ENCODE results near the gene PGC.
A peak's percentile ranks its signal among the peaks of the same experiment; 100 is the strongest.

PGC gene

DNA sequence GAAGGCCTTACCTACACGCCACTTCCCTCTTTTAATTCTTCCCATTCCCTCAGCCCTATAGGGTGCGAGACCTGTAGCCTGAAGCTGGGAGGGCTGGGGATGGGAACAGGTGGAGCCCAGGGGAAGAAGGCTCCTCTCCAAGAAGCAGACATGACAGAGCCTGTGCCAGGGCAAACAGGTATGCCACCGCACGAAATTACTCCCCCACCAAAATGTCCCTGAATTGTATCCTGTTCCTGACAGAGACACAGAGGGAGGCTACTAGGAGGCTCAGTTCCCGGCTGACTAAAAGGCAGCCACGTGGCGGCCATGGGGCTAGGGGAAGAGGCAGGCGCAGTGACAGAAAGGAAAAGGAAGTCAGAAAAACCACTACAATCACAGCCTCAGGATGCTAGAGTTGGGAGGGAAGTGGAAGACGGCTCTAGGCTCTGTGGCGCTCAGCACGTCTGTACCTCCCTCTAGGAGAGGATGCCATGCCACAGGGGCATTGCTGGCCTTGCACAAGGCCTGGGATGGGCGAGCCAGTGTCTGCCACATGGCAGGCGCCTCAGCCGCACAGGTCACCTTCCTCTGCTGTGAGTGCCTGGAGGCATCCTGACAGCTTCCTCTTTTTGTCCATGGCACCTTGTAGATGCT lies 39.5 kb downstream of the PGC start:
- Histone ChIP-seq H3F3A (ENCODE audit: control insufficient read depth, insufficient read depth) (peaks cover 14% of the 10 kb centered on the region), H3K79me2 (ENCODE audit: control insufficient read depth, low read length) (peaks cover 59% of the 10 kb centered on the region), H3K27ac (ENCODE audit: low read depth, low read length) (peak overlapping the region; percentile 97), H4K20me1 (ENCODE audit: control insufficient read depth, insufficient read depth, low read depth, low read length) (no peaks in the 10 kb centered on the region), H3K36me3 (ENCODE audit: control insufficient read depth, low read length) (peaks cover 30% of the 10 kb centered on the region), H3K27me3 (ENCODE audit: control insufficient read depth, low read length) (no peaks in the 10 kb centered on the region), H3K9me3 (ENCODE audit: control insufficient read depth, insufficient read depth, low read length) (no peaks in the 10 kb centered on the region), H3K4me1 (ENCODE audit: control insufficient read depth, low read length) (peaks cover 67% of the 10 kb centered on the region), H3K9me2 (replicated peaks; ENCODE audit: control insufficient read depth, low read length) (no peaks in the 10 kb centered on the region), H3K4me2 (ENCODE audit: low read length) (peak overlapping the region; percentile 100), H3K4me3 (ENCODE audit: low read length) (peak overlapping the region; percentile 74)
- no peak for TF ChIP-seq EZH2phosphoT487 (IDR thresholded peaks at IDR 0.05; ENCODE audit: borderline replicate concordance, low read length)
- TF ChIP-seq, protein P1, sequence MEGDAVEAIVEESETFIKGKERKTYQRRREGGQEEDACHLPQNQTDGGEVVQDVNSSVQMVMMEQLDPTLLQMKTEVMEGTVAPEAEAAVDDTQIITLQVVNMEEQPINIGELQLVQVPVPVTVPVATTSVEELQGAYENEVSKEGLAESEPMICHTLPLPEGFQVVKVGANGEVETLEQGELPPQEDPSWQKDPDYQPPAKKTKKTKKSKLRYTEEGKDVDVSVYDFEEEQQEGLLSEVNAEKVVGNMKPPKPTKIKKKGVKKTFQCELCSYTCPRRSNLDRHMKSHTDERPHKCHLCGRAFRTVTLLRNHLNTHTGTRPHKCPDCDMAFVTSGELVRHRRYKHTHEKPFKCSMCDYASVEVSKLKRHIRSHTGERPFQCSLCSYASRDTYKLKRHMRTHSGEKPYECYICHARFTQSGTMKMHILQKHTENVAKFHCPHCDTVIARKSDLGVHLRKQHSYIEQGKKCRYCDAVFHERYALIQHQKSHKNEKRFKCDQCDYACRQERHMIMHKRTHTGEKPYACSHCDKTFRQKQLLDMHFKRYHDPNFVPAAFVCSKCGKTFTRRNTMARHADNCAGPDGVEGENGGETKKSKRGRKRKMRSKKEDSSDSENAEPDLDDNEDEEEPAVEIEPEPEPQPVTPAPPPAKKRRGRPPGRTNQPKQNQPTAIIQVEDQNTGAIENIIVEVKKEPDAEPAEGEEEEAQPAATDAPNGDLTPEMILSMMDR (IDR thresholded peaks at IDR 0.05; ENCODE audit: low read depth, low read length, poor library complexity, severe bottlenecking): no peak

DNA sequence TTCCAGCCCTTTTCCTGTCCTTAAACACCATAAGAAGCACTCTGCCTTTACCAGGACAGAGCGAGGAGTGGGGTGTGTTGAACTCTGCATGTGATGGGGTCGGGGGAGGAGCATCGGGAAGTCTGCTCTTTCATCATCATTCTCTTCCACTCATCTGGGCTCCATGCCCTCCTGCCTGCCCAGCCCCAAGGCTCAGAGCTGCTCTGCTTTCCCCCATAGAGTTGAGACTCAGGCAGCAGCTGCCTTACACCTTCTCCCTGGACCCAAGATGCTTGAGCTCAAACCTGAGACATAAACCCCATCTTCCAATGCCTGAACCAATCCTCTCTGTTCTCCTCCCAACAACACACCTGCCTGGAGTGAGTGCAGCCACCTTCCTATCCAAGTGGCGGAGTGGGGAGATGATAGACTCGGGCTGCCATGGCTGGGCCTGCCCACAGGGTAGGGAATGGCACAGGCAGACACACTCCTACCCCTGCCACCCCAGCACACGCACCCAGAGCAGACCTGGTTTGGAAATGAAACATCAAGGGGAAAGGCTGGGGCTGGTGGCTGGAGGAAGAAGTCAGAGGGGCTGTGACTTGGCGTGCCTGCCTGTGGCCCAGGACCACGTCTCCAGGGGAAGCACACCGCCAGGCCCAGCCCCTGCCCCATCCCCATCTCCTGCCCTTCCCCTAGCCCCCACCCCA lies 40.2 kb downstream of the PGC start:
- no peaks in the 10 kb centered on the region for H3K9me2 ChIP-seq (replicated peaks; ENCODE audit: control insufficient read depth, low read length)
- peaks cover 73% of the 10 kb centered on the region for H3K4me1 ChIP-seq (ENCODE audit: control insufficient read depth, low read length)
- peaks cover 61% of the 10 kb centered on the region for H3K79me2 ChIP-seq (ENCODE audit: control insufficient read depth, low read length)
- H4K20me1 ChIP-seq (ENCODE audit: control insufficient read depth, insufficient read depth, low read depth, low read length): no peaks in the 10 kb centered on the region
- peaks cover 14% of the 10 kb centered on the region for H3F3A ChIP-seq (ENCODE audit: control insufficient read depth, insufficient read depth)
- H3K36me3 ChIP-seq (ENCODE audit: control insufficient read depth, low read length): peaks cover 31% of the 10 kb centered on the region
- peak overlapping the region; percentile 97 for H3K27ac ChIP-seq (ENCODE audit: low read depth, low read length)
- peak overlapping the region; percentile 100 for H3K4me2 ChIP-seq (ENCODE audit: low read length)
- peak overlapping the region; percentile 74 for H3K4me3 ChIP-seq (ENCODE audit: low read length)
- H3K27me3 ChIP-seq (ENCODE audit: control insufficient read depth, low read length): no peaks in the 10 kb centered on the region
- TF ChIP-seq, protein P1 (IDR thresholded peaks at IDR 0.05; ENCODE audit: low read depth, low read length, poor library complexity, severe bottlenecking): no peak
- TF ChIP-seq EZH2phosphoT487 (IDR thresholded peaks at IDR 0.05; ENCODE audit: borderline replicate concordance, low read length): no peak
- no peaks in the 10 kb centered on the region for H3K9me3 ChIP-seq (ENCODE audit: control insufficient read depth, insufficient read depth, low read length)

DNA sequence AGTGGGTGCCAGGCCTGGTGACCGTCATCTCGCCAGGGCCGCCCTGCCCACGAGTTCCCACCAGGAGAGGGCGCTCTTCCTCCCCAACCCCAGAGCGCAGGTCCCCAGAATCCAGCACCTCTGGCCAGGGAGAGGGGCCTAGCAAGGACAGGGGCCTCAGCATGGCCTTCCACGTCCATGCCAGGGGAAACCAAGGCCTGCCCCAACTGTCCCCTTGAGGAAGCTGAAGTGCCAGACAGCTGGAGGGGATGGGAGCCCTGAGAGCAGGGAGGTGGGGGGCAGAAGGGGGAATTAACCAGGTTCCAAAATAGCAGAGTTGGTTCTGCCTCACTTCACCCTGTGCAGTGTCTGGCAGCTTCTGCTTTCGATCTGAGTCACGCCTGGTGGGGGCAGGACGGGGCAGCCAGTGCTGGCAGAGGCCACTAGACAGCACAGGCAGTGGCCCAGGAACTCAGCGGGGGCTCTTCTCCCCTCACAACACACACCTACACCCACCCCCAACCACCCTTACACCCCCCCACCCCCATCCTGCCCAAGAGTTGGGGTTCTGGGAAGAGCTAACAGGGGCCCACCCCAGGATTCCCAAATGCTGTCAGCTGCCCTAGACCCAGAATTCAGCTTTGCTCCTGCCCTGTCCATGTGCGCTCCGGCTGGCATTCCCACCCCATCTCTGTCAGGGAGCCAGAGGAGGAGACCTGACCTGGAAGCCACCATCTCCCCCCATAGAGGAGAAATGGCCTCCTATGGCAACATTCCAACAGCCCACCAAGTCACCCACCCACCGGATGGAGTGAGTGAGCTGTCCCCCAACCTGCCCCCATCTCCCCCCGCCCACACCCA lies 41.0 kb downstream of the PGC start:
- H4K20me1 ChIP-seq (ENCODE audit: control insufficient read depth, insufficient read depth, low read depth, low read length): no peaks in the 10 kb centered on the region
- peaks cover 14% of the 10 kb centered on the region for H3F3A ChIP-seq (ENCODE audit: control insufficient read depth, insufficient read depth)
- peaks cover 81% of the 10 kb centered on the region for H3K4me1 ChIP-seq (ENCODE audit: control insufficient read depth, low read length)
- H3K79me2 ChIP-seq (ENCODE audit: control insufficient read depth, low read length): peaks cover 66% of the 10 kb centered on the region
- peaks cover 31% of the 10 kb centered on the region for H3K36me3 ChIP-seq (ENCODE audit: control insufficient read depth, low read length)
- H3K9me2 ChIP-seq (replicated peaks; ENCODE audit: control insufficient read depth, low read length): no peaks in the 10 kb centered on the region
- no peaks in the 10 kb centered on the region for H3K27me3 ChIP-seq (ENCODE audit: control insufficient read depth, low read length)
- peak overlapping the region; percentile 97 for H3K27ac ChIP-seq (ENCODE audit: low read depth, low read length)
- peak overlapping the region; percentile 100 for H3K4me2 ChIP-seq (ENCODE audit: low read length)
- H3K4me3 ChIP-seq (ENCODE audit: low read length): peak overlapping the region; percentile 74
- H3K9me3 ChIP-seq (ENCODE audit: control insufficient read depth, insufficient read depth, low read length): no peaks in the 10 kb centered on the region
- no peak for TF ChIP-seq EZH2phosphoT487 (IDR thresholded peaks at IDR 0.05; ENCODE audit: borderline replicate concordance, low read length)
- TF ChIP-seq, protein P1 (IDR thresholded peaks at IDR 0.05; ENCODE audit: low read depth, low read length, poor library complexity, severe bottlenecking): peak; percentile 99
